HG03439 (cell line): ENCODE measurements around the gene CDC42EP1.
"Not testable (repeated sequence)": the region's sequence is repeated elsewhere in the genome, so short reads cannot be mapped to it uniquely, and the experiment has no call there.

ENCODE experiments used
- ATAC-seq: cut with Tn5 transposase; IDR thresholded peaks from one replicate; pipeline ENCODE4 v1.9.1; 2021; ENCODE audit warnings: mild to moderate bottlenecking, moderate library complexity; ENCODE audit not compliant: unreplicated experiment

CDC42EP1 gene

GRCh38 chr22:37533995-37534394, 26.3 kb upstream of the CDC42EP1 start:
- no peak for ATAC-seq

- ATAC-seq = no peak
These were observed 25.8 kb upstream of the CDC42EP1 start for GRCh38 chr22:37534445-37534844.

GRCh38 chr22:37535159-37535558, 25.1 kb upstream of the CDC42EP1 start:
- ATAC-seq = no peak

- ATAC-seq = no peak
These were observed 21.5 kb upstream of the CDC42EP1 start for GRCh38 chr22:37538590-37539357.

GRCh38 chr22:37539790-37540189, 20.5 kb upstream of the CDC42EP1 start:
- not testable (repeated sequence) for ATAC-seq

- not testable (repeated sequence) for ATAC-seq
These were observed 17.9 kb upstream of the CDC42EP1 start for GRCh38 chr22:37542416-37542815.

- no peak for ATAC-seq
These were observed 17.3 kb upstream of the CDC42EP1 start for GRCh38 chr22:37542959-37543358.

- ATAC-seq = no peak
These were observed 15.2 kb upstream of the CDC42EP1 start for GRCh38 chr22:37544955-37545702.

GRCh38 chr22:37545703-37546436, 14.4 kb upstream of the CDC42EP1 start:
- ATAC-seq = no peak

GRCh38 chr22:37546437-37547250, 13.6 kb upstream of the CDC42EP1 start:
- ATAC-seq = no peak

- ATAC-seq = no peak
These were observed 13.0 kb upstream of the CDC42EP1 start for GRCh38 chr22:37547251-37547741.

- no peak for ATAC-seq
These were observed 10.6 kb upstream of the CDC42EP1 start for GRCh38 chr22:37549704-37550059.

GRCh38 chr22:37550921-37551320, 9.4 kb upstream of the CDC42EP1 start:
- ATAC-seq = not testable (repeated sequence)

- no peak for ATAC-seq
These were observed 8.3 kb upstream of the CDC42EP1 start for GRCh38 chr22:37551981-37552380.

GRCh38 chr22:37552524-37553163, 7.6 kb upstream of the CDC42EP1 start:
- ATAC-seq = no peak

- ATAC-seq = no peak
These were observed 6.6 kb upstream of the CDC42EP1 start for GRCh38 chr22:37553725-37554124.

- no peak for ATAC-seq
These were observed 5.3 kb upstream of the CDC42EP1 start for GRCh38 chr22:37555029-37555428.

- ATAC-seq = no peak
These were observed 3.6 kb upstream of the CDC42EP1 start for GRCh38 chr22:37556710-37557109.

GRCh38 chr22:37557321-37558001, 2.8 kb upstream of the CDC42EP1 start:
- no peak for ATAC-seq

- no peak for ATAC-seq
These were observed 1.5 kb upstream of the CDC42EP1 start for GRCh38 chr22:37558815-37559214.
